Ascending aorta (tissue), 2 donors: ENCODE measurements around the gene CCDC77. TPM values are rescaled to one million over a fixed set of nuclear protein-coding genes. Genes with fewer than 3 reads are reported as not detected.
"Not testable (repeated sequence)": the region's sequence is repeated elsewhere in the genome, so short reads cannot be mapped to it uniquely, and the experiment has no call there.

Experiments used
- DNase-seq, 2 donors: peaks; one replicate each; pipeline ENCODE4 v3.0.0-alpha.2; 2019; ENCODE audit warnings: low spot score in 2 of 2
- H3K27ac ChIP-seq, 2 donors: fragments of 200-600 bp; sonication (generic); one replicate each; pipeline ENCODE4 v1.5.1; 2016 to 2017; ENCODE audit warnings: mild to moderate bottlenecking in 1 of 2
- H3K27me3 ChIP-seq: fragments of 200-600 bp; sonication (generic); one replicate; pipeline ENCODE4 v1.5.1; 2017
- H3K36me3 ChIP-seq, 2 donors: fragments of 200-600 bp; sonication (generic); one replicate each; pipeline ENCODE4 v1.5.1; 2016
- H3K4me1 ChIP-seq, 2 donors: fragments of 200-600 bp; sonication (generic); one replicate each; pipeline ENCODE4 v1.5.1; 2016 to 2017; ENCODE audit warnings: mild to moderate bottlenecking in 1 of 2
- H3K4me3 ChIP-seq, 2 donors: fragments of 200-600 bp; sonication (generic); one replicate each; pipeline ENCODE4 v1.5.1; 2016 to 2017; ENCODE audit warnings: mild to moderate bottlenecking in 1 of 2
- H3K9me3 ChIP-seq, 2 donors: fragments of 200-600 bp; sonication (generic); one replicate each; pipeline ENCODE4 v1.5.1; 2016
- CTCF ChIP-seq, 3 experiments: fragments of 200-600 bp in 2 of 3; fragments of 450-650 bp in 1 of 3; sonication (generic) in 2 of 3; IDR thresholded peaks; one replicate each; pipeline ENCODE4 v1.5.1; 2016 to 2019; ENCODE audit warnings: antibody characterized with exemption in 3 of 3, mild to moderate bottlenecking in 1 of 3, moderate library complexity in 1 of 3
- intact Hi-C: fragments of 100-400 bp; cut with DNase I; formaldehyde crosslinking; loops from one replicate; pipeline ENCODE4 v1.15.1; 2023
- total RNA-seq: library from RNA; depleted of rRNA; stranded (reverse); fragments of >200 nt; gene quantifications from one replicate; pipeline ENCODE4 v1.1.0, GENCODE V29; 2016

CCDC77 gene
- total RNA-seq, 1 donor from 2014 or later: not detected

DNA sequence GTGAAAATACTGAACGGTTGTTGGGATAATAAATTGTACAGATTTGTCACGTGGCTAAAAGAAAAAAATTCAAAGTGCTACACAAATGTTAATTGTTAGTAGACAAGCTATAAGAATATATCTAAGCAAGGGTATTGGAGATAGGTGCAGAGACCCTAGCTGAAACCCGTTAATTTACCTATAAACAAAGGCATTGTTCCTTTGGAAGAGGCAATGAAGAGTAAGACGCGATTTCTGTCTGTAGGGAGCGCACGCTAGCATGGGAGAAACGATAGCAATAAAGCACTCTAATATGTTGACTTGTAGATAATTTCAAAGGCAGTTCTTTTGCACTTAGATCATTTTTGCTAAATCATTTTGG is 565 bp downstream of the CCDC77 start:
- Histone ChIP-seq H3K27me3 (no peaks in the 10 kb centered on the region), H3K27ac (peak overlapping the region; percentile 64 to 73), H3K9me3 (no peaks in the 10 kb centered on the region), H3K4me1 (peaks cover 3 to 6% of the 10 kb centered on the region in 2 donors), H3K36me3 (no peaks in the 10 kb centered on the region), H3K4me3 (peak overlapping the region; percentile 77 to 85)
- intact Hi-C loops: no loop called here
- TF ChIP-seq CTCF (IDR thresholded peaks at IDR 0.05): no peak
- DNase-seq: no peak

DNA sequence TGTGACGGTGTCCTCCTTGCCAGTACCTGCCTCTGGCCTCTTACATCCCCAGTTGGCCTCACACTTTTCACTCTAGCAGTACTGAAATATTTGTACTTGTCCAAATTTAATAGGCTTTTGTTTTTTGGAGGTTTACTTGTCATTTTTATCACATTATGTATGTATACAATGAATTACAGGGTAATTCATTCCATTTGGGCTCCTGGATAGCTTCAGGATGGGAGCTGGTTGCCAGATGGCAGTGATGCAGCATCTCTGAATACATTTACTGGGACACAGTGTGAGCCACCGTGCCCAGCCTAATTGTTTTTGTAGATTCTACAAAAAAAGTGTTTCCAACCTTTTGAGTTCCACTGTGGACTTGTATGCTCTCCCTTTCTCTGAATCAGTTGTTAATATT is 13.4 kb downstream of the CCDC77 start:
- Histone ChIP-seq H3K36me3 (peaks cover 18 to 43% of the 10 kb centered on the region in 2 donors), H3K4me3 (no peak overlapping the region)

DNA sequence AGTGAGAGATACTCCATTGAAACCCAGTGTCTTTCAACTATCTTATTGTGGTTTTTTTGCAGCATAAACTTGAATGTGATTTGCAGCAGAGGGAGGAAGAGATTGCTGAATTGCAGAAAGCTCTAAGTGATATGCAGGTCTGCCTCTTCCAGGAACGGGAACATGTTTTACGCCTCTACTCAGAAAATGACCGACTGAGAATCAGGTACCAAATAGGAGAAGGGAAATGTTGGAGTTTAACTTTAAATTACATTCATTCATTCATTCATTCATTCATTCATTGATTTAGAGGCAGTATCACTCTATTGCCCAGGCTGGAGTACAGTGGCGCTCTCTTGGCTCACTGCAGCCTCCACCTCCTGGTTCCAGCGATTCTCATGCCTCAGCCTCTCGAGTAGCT is 17.0 kb downstream of the CCDC77 start:
- Histone ChIP-seq H3K27me3 (no peaks in the 10 kb centered on the region), H3K27ac (no peak overlapping the region), H3K4me3 (no peak overlapping the region), H3K9me3 (no peaks in the 10 kb centered on the region), H3K36me3 (peaks cover 14 to 26% of the 10 kb centered on the region in 2 donors), H3K4me1 (no peaks in the 10 kb centered on the region)
- DNase-seq: no peak
- TF ChIP-seq CTCF (IDR thresholded peaks at IDR 0.05): no peak
- intact Hi-C loops: no loop called here

More for the DNA sequence above, 13.4 kb downstream of the CCDC77 start:
- no peaks in the 10 kb centered on the region for H3K27me3 ChIP-seq
- no peaks in the 10 kb centered on the region for H3K4me1 ChIP-seq
- H3K27ac ChIP-seq: no peak overlapping the region
- no peak for DNase-seq
- no peak for TF ChIP-seq CTCF (IDR thresholded peaks at IDR 0.05)
- intact Hi-C loops: no loop called here
- no peaks in the 10 kb centered on the region for H3K9me3 ChIP-seq

GRCh38 chr12:422526-422925 is 21.1 kb downstream of the CCDC77 start:
- intact Hi-C loops: no loop called here
- peaks cover 14% of the 10 kb centered on the region in 2 donors for H3K36me3 ChIP-seq
- H3K4me3 ChIP-seq: no peak overlapping the region
- H3K4me1 ChIP-seq: no peaks in the 10 kb centered on the region
- no peak for TF ChIP-seq CTCF (IDR thresholded peaks at IDR 0.05)
- no peaks in the 10 kb centered on the region for H3K27me3 ChIP-seq
- no peak for DNase-seq
- H3K27ac ChIP-seq: no peak overlapping the region
- H3K9me3 ChIP-seq: no peaks in the 10 kb centered on the region

DNA sequence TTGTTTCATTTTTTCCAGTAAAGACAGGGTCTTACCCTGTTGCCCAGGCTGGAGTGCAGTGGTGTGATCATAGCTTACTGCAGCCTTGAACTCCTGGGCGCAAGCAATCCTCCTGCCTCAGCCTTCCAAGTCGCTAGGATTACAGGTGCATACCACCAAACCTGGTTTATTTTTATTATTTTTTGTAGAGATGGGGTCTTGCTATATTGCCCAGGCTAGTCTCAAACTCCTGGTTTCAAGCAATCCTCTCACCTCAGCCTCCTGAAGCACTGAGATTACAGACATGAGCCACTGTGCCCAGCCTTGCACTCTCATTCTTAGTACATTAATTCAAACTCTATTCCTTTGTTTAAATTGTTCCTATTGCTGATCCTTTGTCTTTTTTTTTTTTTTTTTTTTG is 34.3 kb downstream of the CCDC77 start:
- H3K4me3 ChIP-seq, DNase-seq, H3K9me3 ChIP-seq, H3K27me3 ChIP-seq, intact Hi-C loops, H3K4me1 ChIP-seq, H3K27ac ChIP-seq: not testable (repeated sequence)
- H3K36me3 ChIP-seq: peaks cover 6 to 19% of the 10 kb centered on the region in 2 donors

- Histone ChIP-seq H3K9me3 (no peaks in the 10 kb centered on the region), H3K36me3 (peaks cover 0 to 12% of the 10 kb centered on the region in 2 donors), H3K27me3 (no peaks in the 10 kb centered on the region), H3K4me3 (no peak overlapping the region), H3K27ac (no peak overlapping the region), H3K4me1 (no peaks in the 10 kb centered on the region)
- DNase-seq: no peak
- intact Hi-C loops: loop anchor here (2.0 kb wide), 1 partner anchor 104 kb away; no protein-coding TSS in a partner anchor
- TF ChIP-seq CTCF (IDR thresholded peaks at IDR 0.05): peak; percentile 46 to 76 (median 75)
Observed at GRCh38 chr12:442235-442884, 40.9 kb downstream of the CCDC77 start.
